DND-41 (cell line): ENCODE measurements around the gene BTN1A1.

ENCODE experiments used
- ATAC-seq: fragments of 200-7000 bp; cut with Tn5 transposase; 3 replicates; pipeline ENCODE4 v1.9.1; 2021; ENCODE audit warnings: low read depth; ENCODE audit not compliant: insufficient read depth
- DNase-seq: peaks from one replicate; pipeline ENCODE4 v3.0.0-alpha.2; 2020
- H2AFZ ChIP-seq: 2 replicates; pipeline ENCODE4 v1.6.0; 2012; ENCODE audit warnings: low read depth, low read length
- H3K27ac ChIP-seq: 2 replicates; pipeline ENCODE4 v1.5.1; 2012; ENCODE audit warnings: low read length, inconsistent platforms
- H3K27me3 ChIP-seq: fragments of 200-600 bp; sonication (generic); 2 replicates; pipeline ENCODE4 v1.6.0; 2012; ENCODE audit warnings: low read length, mild to moderate bottlenecking, inconsistent platforms; ENCODE audit not compliant: insufficient read depth, poor library complexity
- H3K36me3 ChIP-seq: 2 replicates; pipeline ENCODE4 v1.5.1; 2012; ENCODE audit warnings: low read length, inconsistent platforms; ENCODE audit not compliant: insufficient read depth
- H3K4me1 ChIP-seq: 2 replicates; pipeline ENCODE4 v1.5.1; 2012; ENCODE audit warnings: mild to moderate bottlenecking, low read length; ENCODE audit not compliant: insufficient read depth
- H3K4me2 ChIP-seq: 2 replicates; pipeline ENCODE4 v1.6.0; 2012; ENCODE audit warnings: mild to moderate bottlenecking, moderate library complexity, low read length, inconsistent platforms; ENCODE audit not compliant: insufficient read depth
- H3K4me3 ChIP-seq, 2 experiments: fragments of 200-600 bp in 1 of 2; shearing (Covaris generic) in 1 of 2; 2 replicates each; pipeline ENCODE4 v1.5.1; 2012 to 2016; ENCODE audit warnings: inconsistent platforms in 2 of 2, low read length in 2 of 2, mild to moderate bottlenecking in 2 of 2, low read depth in 1 of 2, moderate library complexity in 1 of 2
- H3K79me2 ChIP-seq: 2 replicates; pipeline ENCODE4 v1.6.0; 2012; ENCODE audit warnings: low read length, inconsistent platforms; ENCODE audit not compliant: insufficient read depth
- H3K9ac ChIP-seq: 2 replicates; pipeline ENCODE4 v1.6.0; 2012; ENCODE audit warnings: low read depth, mild to moderate bottlenecking, inconsistent platforms, low read length, moderate library complexity
- H3K9me3 ChIP-seq: 2 replicates; pipeline ENCODE4 v1.5.1; 2012; ENCODE audit warnings: low read length, moderate library complexity, mild to moderate bottlenecking, inconsistent platforms; ENCODE audit not compliant: insufficient read depth, severe bottlenecking
- H4K20me1 ChIP-seq: 2 replicates; pipeline ENCODE4 v1.6.0; 2012; ENCODE audit warnings: low read length; ENCODE audit not compliant: insufficient read depth
- EZH2 ChIP-seq: IDR thresholded peaks from 3 replicates; pipeline ENCODE4 v1.6.1; 2012; ENCODE audit warnings: borderline replicate concordance, low read depth, mild to moderate bottlenecking, moderate library complexity, low read length, inconsistent platforms; ENCODE audit not compliant: severe bottlenecking
- TF ChIP-seq, protein P1 (sequence below): IDR thresholded peaks from 2 replicates; pipeline ENCODE4 v1.5.1; 2012; ENCODE audit warnings: borderline replicate concordance, low read length, moderate library complexity, mild to moderate bottlenecking; ENCODE audit not compliant: poor library complexity, severe bottlenecking; ENCODE audit errors: extremely low read depth

Gene BTN1A1

GRCh38 chr6:26482338-26482737, 17.8 kb upstream of the BTN1A1 start:
- no peaks in the 10 kb centered on the region for H3K36me3 ChIP-seq
- ATAC-seq (no peak), DNase-seq (no peak)
- no peak overlapping the region for H3K9ac ChIP-seq
- no peak overlapping the region for H3K4me2 ChIP-seq
- H4K20me1 ChIP-seq: no peaks in the 10 kb centered on the region
- H2AFZ ChIP-seq: no peak overlapping the region
- H3K4me1 ChIP-seq: no peaks in the 10 kb centered on the region
- H3K79me2 ChIP-seq: no peaks in the 10 kb centered on the region
- no peak overlapping the region for H3K4me3 ChIP-seq
- H3K27me3 ChIP-seq: no peaks in the 10 kb centered on the region
- no peak overlapping the region for H3K27ac ChIP-seq
- H3K9me3 ChIP-seq: peaks cover 3% of the 10 kb centered on the region
- TF ChIP-seq EZH2: no peak
- TF ChIP-seq, protein P1, sequence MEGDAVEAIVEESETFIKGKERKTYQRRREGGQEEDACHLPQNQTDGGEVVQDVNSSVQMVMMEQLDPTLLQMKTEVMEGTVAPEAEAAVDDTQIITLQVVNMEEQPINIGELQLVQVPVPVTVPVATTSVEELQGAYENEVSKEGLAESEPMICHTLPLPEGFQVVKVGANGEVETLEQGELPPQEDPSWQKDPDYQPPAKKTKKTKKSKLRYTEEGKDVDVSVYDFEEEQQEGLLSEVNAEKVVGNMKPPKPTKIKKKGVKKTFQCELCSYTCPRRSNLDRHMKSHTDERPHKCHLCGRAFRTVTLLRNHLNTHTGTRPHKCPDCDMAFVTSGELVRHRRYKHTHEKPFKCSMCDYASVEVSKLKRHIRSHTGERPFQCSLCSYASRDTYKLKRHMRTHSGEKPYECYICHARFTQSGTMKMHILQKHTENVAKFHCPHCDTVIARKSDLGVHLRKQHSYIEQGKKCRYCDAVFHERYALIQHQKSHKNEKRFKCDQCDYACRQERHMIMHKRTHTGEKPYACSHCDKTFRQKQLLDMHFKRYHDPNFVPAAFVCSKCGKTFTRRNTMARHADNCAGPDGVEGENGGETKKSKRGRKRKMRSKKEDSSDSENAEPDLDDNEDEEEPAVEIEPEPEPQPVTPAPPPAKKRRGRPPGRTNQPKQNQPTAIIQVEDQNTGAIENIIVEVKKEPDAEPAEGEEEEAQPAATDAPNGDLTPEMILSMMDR: no peak

DNA sequence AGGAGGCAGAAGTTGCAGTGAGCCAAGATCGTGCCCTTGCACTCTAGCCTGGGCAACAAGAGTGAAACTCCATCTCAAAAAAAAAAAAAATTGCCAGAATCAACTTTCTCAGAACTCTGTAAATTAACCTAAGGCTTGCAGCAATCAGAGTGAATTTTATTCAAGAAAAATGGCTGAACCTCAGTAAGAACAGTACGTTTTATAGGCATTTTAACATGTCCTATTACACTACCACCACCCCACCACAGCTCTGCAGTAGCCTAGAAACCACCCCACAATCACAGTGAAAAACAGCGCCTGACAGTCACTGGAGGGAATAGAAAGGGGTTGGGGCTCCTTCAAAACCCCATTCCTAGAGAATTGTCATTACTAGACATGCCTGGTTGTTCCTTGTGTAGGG, 16.4 kb upstream of the BTN1A1 start:
- DNase-seq (no peak), ATAC-seq (no peak)
- Histone ChIP-seq H2AFZ (no peak overlapping the region), H3K79me2 (no peaks in the 10 kb centered on the region), H3K4me2 (no peak overlapping the region), H3K4me1 (no peaks in the 10 kb centered on the region), H4K20me1 (no peaks in the 10 kb centered on the region), H3K9ac (no peak overlapping the region), H3K27me3 (no peaks in the 10 kb centered on the region), H3K9me3 (peaks cover 9% of the 10 kb centered on the region), H3K27ac (no peak overlapping the region), H3K4me3 (no peak overlapping the region), H3K36me3 (no peaks in the 10 kb centered on the region)
- no peak for TF ChIP-seq EZH2
- TF ChIP-seq, protein P1: no peak

DNA sequence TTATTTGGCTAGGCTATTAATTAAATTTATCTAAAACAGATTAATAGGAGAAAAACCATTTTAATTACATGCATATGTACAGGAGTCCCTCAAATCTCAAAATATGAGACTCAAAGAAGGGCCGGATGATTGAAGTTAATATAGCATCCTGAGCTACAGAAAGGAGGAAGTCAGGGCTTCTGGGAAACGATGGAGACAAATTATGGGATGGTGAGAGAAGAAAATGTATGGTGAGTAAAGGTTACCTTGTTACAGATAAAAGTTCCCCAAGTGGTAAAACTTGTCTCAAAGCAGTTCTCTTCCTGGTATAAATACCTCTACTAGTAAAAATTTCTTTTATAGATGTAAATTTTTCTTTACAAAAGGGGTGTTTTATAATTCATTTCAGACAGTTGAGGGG, 15.9 kb upstream of the BTN1A1 start:
- Histone ChIP-seq H3K9me3 (peaks cover 9% of the 10 kb centered on the region), H2AFZ (no peak overlapping the region), H3K4me1 (no peaks in the 10 kb centered on the region), H3K36me3 (no peaks in the 10 kb centered on the region), H3K4me2 (no peak overlapping the region), H3K4me3 (no peak overlapping the region), H4K20me1 (no peaks in the 10 kb centered on the region), H3K79me2 (no peaks in the 10 kb centered on the region), H3K27me3 (no peaks in the 10 kb centered on the region), H3K27ac (no peak overlapping the region), H3K9ac (no peak overlapping the region)
- ATAC-seq: no peak
- TF ChIP-seq, protein P1: no peak
- TF ChIP-seq EZH2: no peak
- no peak for DNase-seq

GRCh38 chr6:26485112-26485780, 14.9 kb upstream of the BTN1A1 start:
- DNase-seq (no peak), ATAC-seq (peak; percentile 12; the same call in 1 of the 3 replicates)
- Histone ChIP-seq H3K79me2 (no peaks in the 10 kb centered on the region), H3K27me3 (no peaks in the 10 kb centered on the region), H3K27ac (no peak overlapping the region), H3K36me3 (no peaks in the 10 kb centered on the region), H3K4me1 (no peaks in the 10 kb centered on the region), H2AFZ (no peak overlapping the region), H3K4me3 (no peak overlapping the region), H3K9ac (no peak overlapping the region), H3K4me2 (no peak overlapping the region), H3K9me3 (peaks cover 9% of the 10 kb centered on the region), H4K20me1 (no peaks in the 10 kb centered on the region)
- TF ChIP-seq, protein P1: no peak
- TF ChIP-seq EZH2: no peak
